HL-60 (cell line): Measurements from ENCODE around the gene SEMA6B.

Experiments used
- DNase-seq, 2 experiments: peaks; one replicate each; pipeline ENCODE4 v3.0.0-alpha.2; 2010 to 2020; ENCODE audit warnings: low read depth in 1 of 2, low spot score in 1 of 2
- H3K27ac ChIP-seq: fragments of 250-450 bp; sonication (Bioruptor Pico); replicated peaks from 2 replicates; pipeline ENCODE4 v1.5.1; 2020; ENCODE audit warnings: mild to moderate bottlenecking, moderate library complexity
- H3K27me3 ChIP-seq: fragments of 250-450 bp; sonication (Bioruptor Pico); 2 replicates; pipeline ENCODE4 v1.5.1; 2021; ENCODE audit warnings: mild to moderate bottlenecking, moderate library complexity; ENCODE audit not compliant: insufficient read depth, poor library complexity, severe bottlenecking
- H3K4me3 ChIP-seq: replicated peaks from 2 replicates; pipeline ENCODE4 v1.5.1; 2011; ENCODE audit warnings: mild to moderate bottlenecking, control low read depth, low read length; ENCODE audit not compliant: insufficient read depth
- CTCF ChIP-seq: IDR thresholded peaks from one replicate; pipeline ENCODE4 v1.5.1; 2011; ENCODE audit warnings: low read length, control low read depth, inconsistent platforms; ENCODE audit not compliant: insufficient read depth
- GABPA ChIP-seq: IDR thresholded peaks from 2 replicates; pipeline ENCODE4 v1.6.1; 2012; ENCODE audit warnings: low read depth
- POLR2AphosphoS5 ChIP-seq: IDR thresholded peaks from 2 replicates; pipeline ENCODE4 v1.6.1; 2012; ENCODE audit warnings: low read depth
- REST ChIP-seq: IDR thresholded peaks from 2 replicates; pipeline ENCODE4 v1.6.1; 2012; ENCODE audit warnings: low read depth; ENCODE audit not compliant: insufficient replicate concordance
- SPI1 ChIP-seq: IDR thresholded peaks from 2 replicates; pipeline ENCODE4 v1.6.1; 2012; ENCODE audit warnings: low read depth, mild to moderate bottlenecking, borderline replicate concordance

Gene SEMA6B

DNA sequence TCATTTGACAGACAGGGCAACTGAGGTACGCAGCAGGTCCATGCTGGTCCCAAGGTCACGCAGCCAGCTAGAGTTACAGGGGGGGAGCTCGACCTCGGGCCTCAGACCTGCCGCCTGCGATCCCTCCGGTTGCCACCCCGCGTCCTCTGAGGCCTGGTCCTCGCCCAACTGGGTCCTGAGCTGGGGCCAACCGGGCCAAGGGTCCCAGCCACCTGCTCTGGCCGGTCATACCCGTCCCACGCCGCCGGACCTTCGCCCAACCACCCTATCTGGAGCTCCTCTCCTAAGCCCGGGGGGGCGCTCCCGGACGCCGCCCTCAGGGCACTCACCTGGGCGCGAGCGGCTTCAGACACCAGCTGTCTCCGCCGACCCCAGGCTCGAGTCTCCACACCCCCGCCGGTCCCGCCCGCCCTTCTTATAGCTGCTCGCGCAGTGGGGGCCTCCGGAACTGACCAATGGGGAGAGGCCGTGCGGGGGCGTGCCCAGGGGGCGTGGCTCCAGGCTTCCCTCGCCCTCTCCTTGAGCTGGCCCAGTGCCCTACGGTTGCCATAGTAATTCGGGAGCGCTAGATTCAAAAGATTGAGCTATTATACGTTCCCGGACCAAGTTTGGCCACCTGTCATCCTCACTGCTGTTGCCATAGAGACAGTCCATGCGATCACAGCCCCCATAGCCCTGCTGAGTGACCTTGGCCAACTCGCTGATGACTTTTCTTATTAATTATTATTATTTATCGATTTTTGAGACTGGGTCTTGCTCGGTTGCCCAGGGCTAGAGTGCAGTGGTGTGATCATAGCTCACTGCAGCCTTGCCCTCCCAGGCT lies 24.4 kb downstream of the SEMA6B start, which contains the start of gene PLIN5:
Gene PLIN5, minus strand, starts transcription at position 389 of the 823 bp plus-strand sequence. CDS start 1,150 bp downstream, outside the sequence.
- no peak within 1 kb of the TSS for H3K4me3 ChIP-seq
- H3K27ac ChIP-seq, result no peak within 1 kb of the TSS
- no peaks in the 10 kb centered on the region for H3K27me3 ChIP-seq
- TF ChIP-seq SPI1 (no peak), REST (no peak), CTCF (no peak), GABPA (no peak), POLR2AphosphoS5 (no peak)
- peak in 1 of 2 experiments; percentile 20 for DNase-seq

GRCh38 chr19:4533835-4534424 lies 25.6 kb downstream of the SEMA6B start:
- no peak for TF ChIP-seq POLR2AphosphoS5
- no peak for TF ChIP-seq REST
- no peak for TF ChIP-seq GABPA
- TF ChIP-seq SPI1, result no peak
- DNase-seq, result no peak
- no peak overlapping the region for H3K27ac ChIP-seq

DNA sequence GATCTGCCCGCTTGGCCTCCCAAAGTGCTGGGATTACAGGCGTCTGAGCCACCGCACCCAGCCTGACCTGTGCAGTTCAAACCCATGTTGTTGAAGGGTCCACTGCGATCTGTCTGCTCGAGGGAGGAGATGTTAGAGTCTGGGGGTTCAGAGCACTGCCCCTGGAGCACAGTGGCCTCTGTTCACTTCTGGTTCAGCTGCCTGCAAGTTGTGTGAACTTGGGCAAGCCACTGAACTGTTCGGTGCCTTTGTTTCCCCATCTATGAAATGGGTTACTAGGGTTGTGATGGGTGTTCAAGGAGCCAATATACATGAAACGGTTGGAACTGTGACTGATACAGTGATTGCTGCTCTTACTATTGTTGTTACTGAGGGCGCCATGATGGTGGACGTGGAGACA lies 26.1 kb downstream of the SEMA6B start:
- Histone ChIP-seq H3K4me3 (no peak overlapping the region), H3K27ac (no peak overlapping the region), H3K27me3 (no peaks in the 10 kb centered on the region)
- DNase-seq, result no peak
- TF ChIP-seq CTCF (no peak), POLR2AphosphoS5 (no peak), GABPA (no peak), SPI1 (no peak), REST (no peak)

More at GRCh38 chr19:4533835-4534424, 25.6 kb downstream of the SEMA6B start:
- Histone ChIP-seq H3K27me3 (no peaks in the 10 kb centered on the region), H3K4me3 (no peak overlapping the region)
